Panc1 (cell line): ENCODE data around the gene TBC1D22B.

Experiments used
- POLR2AphosphoS5 ChIP-seq: IDR thresholded peaks from 2 replicates; pipeline ENCODE4 v1.6.1; 2012; ENCODE audit warnings: mild to moderate bottlenecking, low read depth, low read length, moderate library complexity
- SIN3A ChIP-seq: IDR thresholded peaks from 2 replicates; pipeline ENCODE4 v1.6.1; 2012; ENCODE audit warnings: low read depth, mild to moderate bottlenecking, low read length, moderate library complexity, borderline replicate concordance; ENCODE audit not compliant: insufficient read depth
- TF ChIP-seq, protein P1 (sequence below): fragments of 450-650 bp; IDR thresholded peaks from 2 replicates; pipeline ENCODE4 v1.5.1; 2017; ENCODE audit warnings: mild to moderate bottlenecking
- TF ChIP-seq, protein P2 (sequence below), 2 experiments: IDR thresholded peaks; 2 replicates each; pipeline ENCODE4 v1.6.1; 2011 to 2012; ENCODE audit warnings: low read depth in 2 of 2, control low read depth in 1 of 2, low read length in 1 of 2, mild to moderate bottlenecking in 1 of 2, moderate library complexity in 1 of 2; ENCODE audit not compliant: insufficient read depth in 1 of 2

DNA sequence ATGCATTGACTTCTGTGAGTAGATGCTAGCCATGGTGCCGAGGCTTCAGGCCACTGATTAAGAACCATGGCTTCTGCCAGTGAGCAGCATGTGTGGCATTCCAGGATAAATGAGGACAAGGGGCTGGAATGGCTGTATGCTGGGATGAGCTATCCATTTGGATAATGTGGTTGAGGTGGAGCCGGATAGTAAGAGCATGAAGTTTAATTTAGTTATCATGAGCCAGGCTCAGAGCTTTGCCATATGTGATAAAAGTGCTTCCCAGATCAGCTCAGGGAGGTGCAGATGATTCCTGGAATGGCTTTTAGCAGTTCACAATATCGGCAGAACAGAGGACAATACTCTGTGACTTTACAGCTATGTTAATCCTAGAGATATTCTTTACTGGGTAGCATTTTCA, 61.6 kb downstream of the TBC1D22B start:
- TF ChIP-seq, protein P1, sequence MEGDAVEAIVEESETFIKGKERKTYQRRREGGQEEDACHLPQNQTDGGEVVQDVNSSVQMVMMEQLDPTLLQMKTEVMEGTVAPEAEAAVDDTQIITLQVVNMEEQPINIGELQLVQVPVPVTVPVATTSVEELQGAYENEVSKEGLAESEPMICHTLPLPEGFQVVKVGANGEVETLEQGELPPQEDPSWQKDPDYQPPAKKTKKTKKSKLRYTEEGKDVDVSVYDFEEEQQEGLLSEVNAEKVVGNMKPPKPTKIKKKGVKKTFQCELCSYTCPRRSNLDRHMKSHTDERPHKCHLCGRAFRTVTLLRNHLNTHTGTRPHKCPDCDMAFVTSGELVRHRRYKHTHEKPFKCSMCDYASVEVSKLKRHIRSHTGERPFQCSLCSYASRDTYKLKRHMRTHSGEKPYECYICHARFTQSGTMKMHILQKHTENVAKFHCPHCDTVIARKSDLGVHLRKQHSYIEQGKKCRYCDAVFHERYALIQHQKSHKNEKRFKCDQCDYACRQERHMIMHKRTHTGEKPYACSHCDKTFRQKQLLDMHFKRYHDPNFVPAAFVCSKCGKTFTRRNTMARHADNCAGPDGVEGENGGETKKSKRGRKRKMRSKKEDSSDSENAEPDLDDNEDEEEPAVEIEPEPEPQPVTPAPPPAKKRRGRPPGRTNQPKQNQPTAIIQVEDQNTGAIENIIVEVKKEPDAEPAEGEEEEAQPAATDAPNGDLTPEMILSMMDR: no peak
- TF ChIP-seq SIN3A: no peak
- TF ChIP-seq, protein P2, sequence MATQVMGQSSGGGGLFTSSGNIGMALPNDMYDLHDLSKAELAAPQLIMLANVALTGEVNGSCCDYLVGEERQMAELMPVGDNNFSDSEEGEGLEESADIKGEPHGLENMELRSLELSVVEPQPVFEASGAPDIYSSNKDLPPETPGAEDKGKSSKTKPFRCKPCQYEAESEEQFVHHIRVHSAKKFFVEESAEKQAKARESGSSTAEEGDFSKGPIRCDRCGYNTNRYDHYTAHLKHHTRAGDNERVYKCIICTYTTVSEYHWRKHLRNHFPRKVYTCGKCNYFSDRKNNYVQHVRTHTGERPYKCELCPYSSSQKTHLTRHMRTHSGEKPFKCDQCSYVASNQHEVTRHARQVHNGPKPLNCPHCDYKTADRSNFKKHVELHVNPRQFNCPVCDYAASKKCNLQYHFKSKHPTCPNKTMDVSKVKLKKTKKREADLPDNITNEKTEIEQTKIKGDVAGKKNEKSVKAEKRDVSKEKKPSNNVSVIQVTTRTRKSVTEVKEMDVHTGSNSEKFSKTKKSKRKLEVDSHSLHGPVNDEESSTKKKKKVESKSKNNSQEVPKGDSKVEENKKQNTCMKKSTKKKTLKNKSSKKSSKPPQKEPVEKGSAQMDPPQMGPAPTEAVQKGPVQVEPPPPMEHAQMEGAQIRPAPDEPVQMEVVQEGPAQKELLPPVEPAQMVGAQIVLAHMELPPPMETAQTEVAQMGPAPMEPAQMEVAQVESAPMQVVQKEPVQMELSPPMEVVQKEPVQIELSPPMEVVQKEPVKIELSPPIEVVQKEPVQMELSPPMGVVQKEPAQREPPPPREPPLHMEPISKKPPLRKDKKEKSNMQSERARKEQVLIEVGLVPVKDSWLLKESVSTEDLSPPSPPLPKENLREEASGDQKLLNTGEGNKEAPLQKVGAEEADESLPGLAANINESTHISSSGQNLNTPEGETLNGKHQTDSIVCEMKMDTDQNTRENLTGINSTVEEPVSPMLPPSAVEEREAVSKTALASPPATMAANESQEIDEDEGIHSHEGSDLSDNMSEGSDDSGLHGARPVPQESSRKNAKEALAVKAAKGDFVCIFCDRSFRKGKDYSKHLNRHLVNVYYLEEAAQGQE (IDR thresholded peaks at IDR 0.05; ENCODE audit: insufficient read depth in 1 of 2, low read depth in 2 of 2, low read length in 1 of 2): no peak
- TF ChIP-seq POLR2AphosphoS5: no peak
